ENCODE measurements around the gene GABBR1. TPM values are rescaled to one million over a fixed set of nuclear protein-coding genes. Genes with fewer than 3 reads are reported as not detected.

The GABBR1 gene
- total RNA-seq, result 120 and 127 TPM in 2 replicates
- long read RNA-seq, partial matches to known transcripts, result 0 of 4 reads
- long read RNA-seq, other reads (novel, unspliced or antisense), result 4 of 4 reads

DNA sequence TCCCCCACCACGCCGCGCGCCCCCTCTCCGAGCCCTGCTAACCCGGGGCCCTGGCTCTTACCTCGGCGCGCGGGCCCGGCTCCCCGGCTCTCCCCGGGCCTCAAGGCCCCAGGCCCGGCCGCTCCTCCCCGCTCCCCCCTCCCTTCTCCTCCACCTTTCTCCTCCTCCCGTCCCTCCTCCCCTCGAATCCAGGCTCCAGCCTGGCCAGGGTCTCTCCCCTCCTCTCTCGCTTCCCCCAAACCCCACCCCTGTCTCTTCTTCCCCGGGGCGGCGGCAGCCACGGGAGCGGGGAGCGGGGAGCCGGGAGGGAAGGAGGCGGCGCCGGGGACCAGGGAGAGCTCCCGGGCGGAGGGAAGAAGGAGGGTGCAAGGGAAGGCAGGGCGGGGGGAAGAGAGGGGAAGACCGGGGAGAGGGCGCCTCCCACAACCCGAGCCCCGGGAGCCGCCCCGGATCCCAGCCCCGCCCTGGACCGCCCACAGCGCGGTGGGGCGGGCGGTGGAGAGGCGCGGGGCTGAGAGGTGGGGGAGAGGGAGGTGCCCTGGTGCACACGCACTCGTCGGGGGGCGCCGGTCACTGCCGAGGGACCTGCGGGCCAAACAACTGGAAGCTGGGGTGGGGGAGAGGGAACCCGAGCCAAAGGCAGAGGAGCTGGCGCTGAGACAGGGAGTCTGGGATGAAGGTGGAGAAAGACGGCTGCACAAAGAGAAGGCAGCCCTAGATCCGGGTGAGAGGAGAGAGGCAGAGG, at the start of gene GABBR1:
TSS of gene GABBR1 (minus strand) at position 395 of the 745 bp plus-strand sequence. CDS start 798 bp downstream, outside the sequence.
- H3K9me3 Mint-ChIP-seq (ENCODE audit: low read depth), result no peaks in the 10 kb centered on the region

DNA sequence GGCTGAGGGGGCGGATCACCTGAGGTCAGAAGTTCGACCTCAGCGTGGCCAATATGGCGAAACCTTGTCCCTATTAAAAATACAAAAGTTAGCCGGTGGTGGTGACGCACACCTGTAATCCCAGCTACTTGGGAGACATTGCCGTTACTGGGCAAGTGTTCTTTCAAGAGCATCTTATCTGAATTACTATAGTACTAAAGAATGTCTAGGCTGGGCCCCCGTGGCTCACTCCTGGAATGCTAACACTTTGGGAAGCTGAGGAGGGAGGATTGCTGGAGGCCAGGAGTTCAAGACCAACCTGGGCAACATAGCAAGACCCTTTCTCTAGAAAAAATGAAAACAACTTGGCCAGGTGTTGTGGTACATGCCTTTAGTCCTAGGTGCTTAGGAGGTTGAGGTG, 48.8 kb upstream of the GABBR1 start:
- Mint-ChIP-seq H3K4me1 (ENCODE audit: low read depth) (peaks cover 6% of the 10 kb centered on the region), H3K9me3 (ENCODE audit: low read depth) (no peaks in the 10 kb centered on the region), H3K4me3 (ENCODE audit: low read depth) (no peak overlapping the region), H3K27me3 (peaks cover 12% of the 10 kb centered on the region), H3K36me3 (ENCODE audit: insufficient read depth) (no peaks in the 10 kb centered on the region), H3K27ac (no peak overlapping the region)
- DNase-seq (ENCODE audit: low spot score, unreplicated experiment), result no peak
- TF ChIP-seq CTCF (IDR thresholded peaks at IDR 0.05; ENCODE audit: unreplicated experiment), result no peak

More for the DNA sequence above, at the start of gene GABBR1:
- TF ChIP-seq CTCF (IDR thresholded peaks at IDR 0.05; ENCODE audit: unreplicated experiment), result no peak
- Mint-ChIP-seq H3K36me3 (ENCODE audit: insufficient read depth) (peaks cover 3% of the 10 kb centered on the region), H3K4me3 (ENCODE audit: low read depth) (peak within 1 kb of the TSS; percentile 83), H3K27me3 (peaks cover 43% of the 10 kb centered on the region), H3K4me1 (ENCODE audit: low read depth) (peaks cover 23% of the 10 kb centered on the region), H3K27ac (peak within 1 kb of the TSS; percentile 86)
- peak; percentile 76 for DNase-seq (ENCODE audit: low spot score, unreplicated experiment)

GRCh38 chr6:29680904-29681303, 47.9 kb upstream of the GABBR1 start, which contains the start of gene ZFP57:
TSS of gene ZFP57 (minus strand) at chr6:29681152. CDS start at chr6:29677003, 4,149 bp downstream.
- Mint-ChIP-seq H3K4me1 (ENCODE audit: low read depth) (peaks cover 6% of the 10 kb centered on the region), H3K4me3 (ENCODE audit: low read depth) (no peak within 1 kb of the TSS), H3K27me3 (peaks cover 12% of the 10 kb centered on the region), H3K27ac (no peak within 1 kb of the TSS), H3K36me3 (ENCODE audit: insufficient read depth) (no peaks in the 10 kb centered on the region), H3K9me3 (ENCODE audit: low read depth) (no peaks in the 10 kb centered on the region)
- TF ChIP-seq CTCF (IDR thresholded peaks at IDR 0.05; ENCODE audit: unreplicated experiment), result no peak
- no peak for DNase-seq (ENCODE audit: low spot score, unreplicated experiment)

DNA sequence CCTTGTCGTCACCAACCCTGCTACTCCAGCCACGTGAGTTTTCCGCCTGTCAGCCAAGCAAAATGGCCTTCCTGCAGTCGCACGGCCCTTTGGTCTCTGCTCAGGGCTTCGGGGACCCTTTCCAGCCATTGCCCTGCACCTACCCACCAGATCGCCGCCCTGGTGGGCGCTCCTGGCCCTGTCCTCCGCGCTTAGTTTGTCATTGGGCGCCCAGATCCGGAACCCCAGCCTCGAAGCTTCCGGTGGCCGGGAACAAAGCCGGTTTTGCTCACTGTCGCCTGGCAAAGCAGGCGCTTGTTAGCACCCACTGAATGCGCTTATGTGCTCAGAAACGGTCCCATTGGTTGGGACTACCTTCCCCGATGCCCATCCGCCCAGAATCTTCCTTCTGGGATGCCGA, 47.4 kb upstream of the GABBR1 start:
- DNase-seq (ENCODE audit: low spot score, unreplicated experiment), result no peak
- H3K36me3 Mint-ChIP-seq (ENCODE audit: insufficient read depth), result no peaks in the 10 kb centered on the region
- no peak overlapping the region for H3K4me3 Mint-ChIP-seq (ENCODE audit: low read depth)
- H3K4me1 Mint-ChIP-seq (ENCODE audit: low read depth), result peaks cover 6% of the 10 kb centered on the region
- TF ChIP-seq CTCF (IDR thresholded peaks at IDR 0.05; ENCODE audit: unreplicated experiment), result no peak
- no peak overlapping the region for H3K27ac Mint-ChIP-seq
- H3K27me3 Mint-ChIP-seq, result peaks cover 10% of the 10 kb centered on the region
- H3K9me3 Mint-ChIP-seq (ENCODE audit: low read depth), result no peaks in the 10 kb centered on the region

DNA sequence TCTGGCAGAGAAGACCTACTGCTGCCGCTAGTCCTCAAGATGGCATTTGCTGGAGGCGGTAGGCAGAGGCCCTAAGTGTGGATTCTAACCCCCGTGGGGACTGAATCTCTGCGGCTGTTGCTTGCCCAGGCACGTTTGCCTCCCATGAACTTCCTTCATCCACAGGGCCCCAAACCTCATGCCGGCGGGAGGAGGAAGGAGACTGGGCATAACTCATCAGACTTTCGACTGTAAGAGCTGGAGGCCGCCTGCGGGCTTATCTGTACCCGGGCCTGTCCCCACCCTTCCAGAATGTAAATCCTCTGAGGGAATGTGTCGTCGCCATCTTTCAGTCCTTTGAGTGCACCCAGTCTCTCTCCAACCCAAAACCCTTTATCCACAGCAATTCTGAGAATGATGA, 47.0 kb upstream of the GABBR1 start:
- H3K4me3 Mint-ChIP-seq (ENCODE audit: low read depth), result no peak overlapping the region
- no peaks in the 10 kb centered on the region for H3K36me3 Mint-ChIP-seq (ENCODE audit: insufficient read depth)
- no peak for DNase-seq (ENCODE audit: low spot score, unreplicated experiment)
- H3K27me3 Mint-ChIP-seq, result peaks cover 7% of the 10 kb centered on the region
- H3K4me1 Mint-ChIP-seq (ENCODE audit: low read depth), result peaks cover 6% of the 10 kb centered on the region
- TF ChIP-seq CTCF (IDR thresholded peaks at IDR 0.05; ENCODE audit: unreplicated experiment), result no peak
- no peaks in the 10 kb centered on the region for H3K9me3 Mint-ChIP-seq (ENCODE audit: low read depth)
- H3K27ac Mint-ChIP-seq, result no peak overlapping the region
